ENCODE results near the gene DSP.

DNA sequence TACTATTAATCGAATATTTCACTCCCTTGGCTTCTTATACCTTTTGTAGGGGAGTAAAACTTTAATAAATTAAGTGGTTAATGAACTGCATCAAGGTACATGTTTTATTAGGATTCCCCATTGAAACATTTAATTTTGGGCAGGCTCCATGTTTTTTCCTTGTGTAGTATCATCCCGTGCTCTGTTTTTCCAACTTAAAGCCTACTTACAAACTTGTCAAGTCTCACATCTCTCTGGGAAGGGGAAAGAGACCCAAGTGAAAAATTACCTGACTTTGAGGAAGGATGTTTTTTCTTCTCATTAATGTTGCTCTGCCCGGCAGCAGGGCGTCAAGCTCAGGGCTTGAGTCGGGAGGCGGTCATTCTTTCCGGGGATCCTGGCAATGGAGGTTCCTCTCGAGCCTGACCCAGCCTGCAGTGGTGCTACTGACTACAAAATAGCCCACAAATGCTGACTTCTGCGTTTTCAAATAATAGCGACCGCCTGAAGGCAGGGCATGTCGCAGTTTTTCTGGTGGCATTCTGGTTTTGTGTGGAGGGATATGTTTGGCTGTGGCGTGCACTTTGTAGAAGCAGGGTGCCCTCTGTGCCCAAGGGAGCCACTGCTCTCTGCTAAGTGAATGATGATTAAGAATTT lies 2.4 kb downstream of the DSP start:
- TF ChIP-seq, protein P1, sequence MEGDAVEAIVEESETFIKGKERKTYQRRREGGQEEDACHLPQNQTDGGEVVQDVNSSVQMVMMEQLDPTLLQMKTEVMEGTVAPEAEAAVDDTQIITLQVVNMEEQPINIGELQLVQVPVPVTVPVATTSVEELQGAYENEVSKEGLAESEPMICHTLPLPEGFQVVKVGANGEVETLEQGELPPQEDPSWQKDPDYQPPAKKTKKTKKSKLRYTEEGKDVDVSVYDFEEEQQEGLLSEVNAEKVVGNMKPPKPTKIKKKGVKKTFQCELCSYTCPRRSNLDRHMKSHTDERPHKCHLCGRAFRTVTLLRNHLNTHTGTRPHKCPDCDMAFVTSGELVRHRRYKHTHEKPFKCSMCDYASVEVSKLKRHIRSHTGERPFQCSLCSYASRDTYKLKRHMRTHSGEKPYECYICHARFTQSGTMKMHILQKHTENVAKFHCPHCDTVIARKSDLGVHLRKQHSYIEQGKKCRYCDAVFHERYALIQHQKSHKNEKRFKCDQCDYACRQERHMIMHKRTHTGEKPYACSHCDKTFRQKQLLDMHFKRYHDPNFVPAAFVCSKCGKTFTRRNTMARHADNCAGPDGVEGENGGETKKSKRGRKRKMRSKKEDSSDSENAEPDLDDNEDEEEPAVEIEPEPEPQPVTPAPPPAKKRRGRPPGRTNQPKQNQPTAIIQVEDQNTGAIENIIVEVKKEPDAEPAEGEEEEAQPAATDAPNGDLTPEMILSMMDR (IDR thresholded peaks at IDR 0.05; ENCODE audit: borderline replicate concordance, extremely low read depth, low read length, poor library complexity, severe bottlenecking): no peak
- no peak for TF ChIP-seq EZH2 (IDR thresholded peaks at IDR 0.05; ENCODE audit: borderline replicate concordance, low read depth, low read length, severe bottlenecking)

Data from DND-41 (cell line).